ENCODE results near the gene BICD2. TPM values are rescaled to one million over a fixed set of nuclear protein-coding genes. Genes with fewer than 3 reads are reported as not detected.

Gene BICD2
- total and polyA plus RNA-seq, 2 of the 8 experiments (the other 6 are each of a cell fraction or from before 2014, with no cell fraction given): 6.6 to 22.8 TPM

DNA sequence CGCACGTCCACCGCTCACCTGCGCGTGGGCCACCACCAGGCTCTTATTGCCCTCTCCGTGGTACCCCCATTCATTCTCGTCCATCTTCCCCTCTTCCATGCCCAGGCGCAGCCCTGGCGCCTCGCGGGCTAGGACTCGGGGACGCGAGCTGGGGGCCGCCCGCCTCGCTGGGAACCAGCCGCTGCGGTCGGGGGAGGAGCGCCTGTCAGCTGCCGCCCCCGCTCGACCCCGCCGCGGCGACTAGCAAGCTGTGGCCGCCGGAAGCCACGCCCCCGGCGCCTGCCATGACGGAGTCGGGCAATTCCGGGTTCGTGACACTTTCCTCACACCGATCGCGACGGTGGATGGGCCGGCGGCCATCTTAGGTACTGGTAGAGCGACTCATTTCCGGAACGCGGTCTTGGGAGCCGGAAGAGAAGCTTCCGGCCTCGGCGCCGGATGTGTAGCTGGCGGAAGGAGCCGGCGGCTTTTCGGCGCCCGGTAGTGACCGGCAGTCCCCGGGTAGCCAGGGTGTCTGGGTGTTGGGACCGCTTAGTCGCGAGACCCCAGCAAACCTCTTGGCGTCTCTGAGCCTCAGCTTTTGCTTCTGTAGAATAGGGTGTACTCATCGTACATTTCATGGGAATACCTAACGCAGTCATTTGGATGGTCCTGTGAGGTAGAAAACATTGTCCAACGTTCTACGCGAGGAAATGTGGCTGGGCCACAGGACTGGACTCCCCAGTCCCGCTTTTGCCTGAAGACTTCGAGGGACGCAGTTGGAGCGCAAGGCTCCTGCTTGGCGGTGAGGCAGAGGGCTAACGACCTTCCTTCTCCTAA is 94.5 kb downstream of the BICD2 start, which contains the start of gene IPPK:
IPPK (minus strand) TSS at position 242 of the 819 bp plus-strand sequence; CDS start at position 99, 143 bp downstream.
- Histone ChIP-seq H3K56ac (replicated peaks; ENCODE audit: insufficient read length, low read depth, low read length) (peak within 1 kb of the TSS; percentile 36), H3K27ac (ENCODE audit: low read depth, low read length) (peak within 1 kb of the TSS; percentile 43), H2BK15ac (ENCODE audit: low read length) (no peak within 1 kb of the TSS), H3K4me3 (ENCODE audit: extremely low read depth in 1 of 4, insufficient read depth in 2 of 4, low read depth in 3 of 4, low read length in 4 of 4) (peak within 1 kb of the TSS; percentile 79 to 100 (median 99)), H3K4ac (replicated peaks; ENCODE audit: insufficient read length, low read depth, low read length) (peak within 1 kb of the TSS; percentile 4), H3K79me2 (ENCODE audit: control insufficient read depth in 1 of 2, insufficient read depth in 2 of 2, low read length in 2 of 2) (peaks cover 0 to 43% of the 10 kb centered on the region in 2 experiments; a peak in 2 of 4 replicates), H2BK120ac (replicated peaks; ENCODE audit: low read depth, low read length) (no peak within 1 kb of the TSS), H2BK20ac (ENCODE audit: low read length) (no peak within 1 kb of the TSS), H4K91ac (replicated peaks; ENCODE audit: insufficient read length, low read length) (peak within 1 kb of the TSS; percentile 76), H2BK5ac (ENCODE audit: low read depth, low read length) (peak within 1 kb of the TSS; percentile 94), H3K4me2 (ENCODE audit: insufficient read depth in 1 of 2, low read depth in 2 of 2, low read length in 2 of 2) (peak within 1 kb of the TSS; percentile 77 to 84), H4K5ac (ENCODE audit: insufficient read length, low read depth, low read length) (peak within 1 kb of the TSS; percentile 79), H3K79me1 (ENCODE audit: low read depth, low read length) (peaks cover 15% of the 10 kb centered on the region), H4K8ac (ENCODE audit: extremely low read depth, insufficient read depth, low read length) (peak within 1 kb of the TSS; percentile 86; the same call in 1 of the 2 replicates), H2AFZ (ENCODE audit: low read length) (peak within 1 kb of the TSS; percentile 60; the same call in 1 of the 2 replicates), H3K18ac (ENCODE audit: extremely low read depth, low read length) (peak within 1 kb of the TSS; percentile 71), H3K23me2 (ENCODE audit: low read depth, low read length) (peaks cover 10% of the 10 kb centered on the region), H3K27me3 (replicated peaks in 1 of 4; ENCODE audit: control insufficient read depth in 3 of 4, extremely low read depth in 1 of 4, insufficient read depth in 3 of 4, low read length in 3 of 4) (no peaks in the 10 kb centered on the region), H3K9ac (replicated peaks in 1 of 4; ENCODE audit: extremely low read depth in 1 of 4, low read depth in 3 of 4, low read length in 3 of 4) (peak within 1 kb of the TSS; percentile 44 to 97 (median 80)), H3K9me3 (ENCODE audit: insufficient read depth in 2 of 2, low read depth in 1 of 2, low read length in 1 of 2) (no peaks in the 10 kb centered on the region), H2AK5ac (ENCODE audit: low read depth, low read length) (no peak within 1 kb of the TSS), H4K20me1 (replicated peaks in 1 of 2; ENCODE audit: control insufficient read depth in 1 of 2, insufficient read depth in 2 of 2, low read length in 2 of 2) (peaks cover 3 to 18% of the 10 kb centered on the region in 2 experiments), H3K4me1 (replicated peaks in 1 of 4; ENCODE audit: control insufficient read depth in 3 of 4, insufficient read depth in 4 of 4, low read length in 3 of 4) (peaks cover 0 to 8% (median 3%) of the 10 kb centered on the region in 4 experiments; a peak in 5 of 7 replicates), H3K14ac (ENCODE audit: insufficient read length) (no peak within 1 kb of the TSS), H3K23ac (ENCODE audit: insufficient read length) (no peak within 1 kb of the TSS), H2BK12ac (ENCODE audit: low read depth, low read length) (0 out of 2 replicates have a peak within 1 kb of the TSS, but pooled peaks have one; percentile 33), H3K36me3 (ENCODE audit: control insufficient read depth in 2 of 4, insufficient read depth in 4 of 4, low read length in 3 of 4) (no peaks in the 10 kb centered on the region; a peak in 1 of 8 replicates)
- DNase-seq (ENCODE audit: low read depth in 1 of 2, low spot score in 2 of 2) (peak; percentile 94 to 96), FAIRE-seq (no peak)
- WGBS, 2 experiments (ENCODE audit: extremely low coverage in 1 of 2, insufficient coverage in 1 of 2, insufficient read length in 1 of 2, insufficient replicate concordance in 2 of 2, low coverage in 1 of 2, low lambda C conversion rate in 2 of 2, missing lambda C conversion rate in 1 of 2): 1% methylated on average over 69 of the region's 75 CpGs; no CpG with 5 or more reads in 1 of the 2 experiments
- CTCF ChIA-PET (ENCODE audit: partially characterized antibody): interaction anchor here (0.8 to 2.1 kb wide), 9 partner anchors 9 to 121 kb away, joined by 3 to 7 read pairs (median 3); no protein-coding TSS in a partner anchor
- POLR2A ChIA-PET (ENCODE audit: partially characterized antibody): interaction anchor here (0.7 to 1.6 kb wide), 8 partner anchors 10 to 345 kb away, joined by 3 to 6 read pairs (median 4); partner anchors contain the start of genes CENPP and NOL8
- peak; percentile 94 for TF ChIP-seq CREB1 (IDR thresholded peaks at IDR 0.05)
- TF ChIP-seq CEBPB (IDR thresholded peaks at IDR 0.05; ENCODE audit: low read depth, low read length): no peak
- TF ChIP-seq MAFK (IDR thresholded peaks at IDR 0.05; ENCODE audit: low read depth, low read length): no peak
- peak; percentile 71 for TF ChIP-seq PHF8 (conservative IDR thresholded peaks at IDR 0.05; ENCODE audit: low read depth, low read length)
- TF ChIP-seq RFX5 (IDR thresholded peaks at IDR 0.05; ENCODE audit: borderline replicate concordance, low read depth, low read length): no peak
- TF ChIP-seq, protein P1, sequence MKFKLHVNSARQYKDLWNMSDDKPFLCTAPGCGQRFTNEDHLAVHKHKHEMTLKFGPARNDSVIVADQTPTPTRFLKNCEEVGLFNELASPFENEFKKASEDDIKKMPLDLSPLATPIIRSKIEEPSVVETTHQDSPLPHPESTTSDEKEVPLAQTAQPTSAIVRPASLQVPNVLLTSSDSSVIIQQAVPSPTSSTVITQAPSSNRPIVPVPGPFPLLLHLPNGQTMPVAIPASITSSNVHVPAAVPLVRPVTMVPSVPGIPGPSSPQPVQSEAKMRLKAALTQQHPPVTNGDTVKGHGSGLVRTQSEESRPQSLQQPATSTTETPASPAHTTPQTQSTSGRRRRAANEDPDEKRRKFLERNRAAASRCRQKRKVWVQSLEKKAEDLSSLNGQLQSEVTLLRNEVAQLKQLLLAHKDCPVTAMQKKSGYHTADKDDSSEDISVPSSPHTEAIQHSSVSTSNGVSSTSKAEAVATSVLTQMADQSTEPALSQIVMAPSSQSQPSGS (IDR thresholded peaks at IDR 0.05; ENCODE audit: low read length): 0 out of 2 replicates have a peak, but pooled peaks have one; percentile 33
- peak; percentile 100 for TF ChIP-seq YY1 (IDR thresholded peaks at IDR 0.05; ENCODE audit: low read depth, low read length)
- no peak for TF ChIP-seq TCF12 (IDR thresholded peaks at IDR 0.05; ENCODE audit: low read depth, low read length)
- peak; percentile 76 for TF ChIP-seq ASH2L (IDR thresholded peaks at IDR 0.05; ENCODE audit: low read length)
- no peak for TF ChIP-seq ZNF274 (IDR thresholded peaks at IDR 0.05; ENCODE audit: borderline replicate concordance, extremely low read depth, low read length)

Data from H1 (cell line).